Stimulated activated CD4-positive, alpha-beta T cell treated with anti-CD3 and anti-CD28 coated beads, Interleukin-15, amount 100 ng/mL, for 48 hours (primary cell): Measurements from ENCODE around the gene ACSF3.
A peak's percentile ranks its signal among the peaks of the same experiment; 100 is the strongest.

Experiments
- DNase-seq, 2 donors: peaks; one replicate each; pipeline ENCODE4 v3.0.0-alpha.2; 2020; ENCODE audit warnings: low read depth in 2 of 2

The ACSF3 gene

DNA sequence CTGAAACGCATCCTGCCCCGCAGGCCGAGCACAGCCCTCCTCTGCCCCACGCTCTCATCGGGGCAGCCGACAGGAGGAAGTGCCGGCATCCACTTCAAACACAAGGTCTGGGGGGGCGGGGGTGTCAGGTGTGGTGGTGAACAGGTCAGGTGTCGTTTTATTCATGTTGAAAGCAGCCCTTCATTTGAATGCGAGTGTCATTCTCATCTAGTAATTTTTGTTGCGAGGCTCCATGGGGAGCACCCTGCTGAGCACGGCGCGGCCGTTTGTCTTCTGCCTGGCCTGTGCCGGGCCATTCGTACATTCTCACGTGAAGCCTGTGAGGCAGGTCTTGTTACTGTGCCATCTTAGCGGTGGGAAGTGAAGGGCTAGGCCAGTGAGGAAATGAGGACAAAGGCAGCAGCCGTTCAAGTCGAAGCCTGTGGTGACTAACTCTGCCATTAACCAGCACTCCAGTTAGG, 1.9 kb downstream of the ACSF3 start:
- DNase-seq, result no peak

DNA sequence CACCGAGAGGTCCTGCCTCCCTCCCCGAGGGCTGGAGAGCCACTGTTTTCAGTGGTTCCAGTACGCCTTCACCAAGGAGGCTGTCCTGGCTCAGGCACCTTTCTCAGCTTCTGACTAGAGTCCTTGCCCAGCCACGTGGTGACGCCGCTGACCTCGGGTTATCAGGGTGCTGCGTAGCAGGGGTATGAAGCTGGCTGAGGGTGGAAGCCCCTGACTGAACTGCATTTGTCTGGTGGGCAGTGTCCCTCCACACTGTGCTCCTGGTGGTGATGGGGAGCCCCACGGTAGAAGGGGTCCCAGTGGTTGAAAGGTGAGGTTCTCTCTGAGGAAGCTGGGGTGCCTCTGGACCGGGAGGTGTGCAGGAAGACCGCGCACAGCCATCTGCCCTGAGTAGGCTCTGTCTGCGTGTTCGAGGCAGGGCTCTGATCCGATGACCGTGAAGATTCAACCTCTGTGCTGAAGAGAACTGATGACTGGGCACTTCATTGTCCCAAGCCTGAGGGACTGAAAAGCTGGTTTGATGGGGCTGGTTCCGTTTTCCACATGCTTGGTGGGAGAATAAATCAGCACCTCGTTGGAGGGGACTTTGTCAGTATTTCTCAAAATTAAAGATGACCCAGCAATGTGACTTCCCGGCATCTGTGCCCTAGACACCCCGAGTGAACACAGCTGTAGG, 2.5 kb downstream of the ACSF3 start:
- no peak for DNase-seq

DNA sequence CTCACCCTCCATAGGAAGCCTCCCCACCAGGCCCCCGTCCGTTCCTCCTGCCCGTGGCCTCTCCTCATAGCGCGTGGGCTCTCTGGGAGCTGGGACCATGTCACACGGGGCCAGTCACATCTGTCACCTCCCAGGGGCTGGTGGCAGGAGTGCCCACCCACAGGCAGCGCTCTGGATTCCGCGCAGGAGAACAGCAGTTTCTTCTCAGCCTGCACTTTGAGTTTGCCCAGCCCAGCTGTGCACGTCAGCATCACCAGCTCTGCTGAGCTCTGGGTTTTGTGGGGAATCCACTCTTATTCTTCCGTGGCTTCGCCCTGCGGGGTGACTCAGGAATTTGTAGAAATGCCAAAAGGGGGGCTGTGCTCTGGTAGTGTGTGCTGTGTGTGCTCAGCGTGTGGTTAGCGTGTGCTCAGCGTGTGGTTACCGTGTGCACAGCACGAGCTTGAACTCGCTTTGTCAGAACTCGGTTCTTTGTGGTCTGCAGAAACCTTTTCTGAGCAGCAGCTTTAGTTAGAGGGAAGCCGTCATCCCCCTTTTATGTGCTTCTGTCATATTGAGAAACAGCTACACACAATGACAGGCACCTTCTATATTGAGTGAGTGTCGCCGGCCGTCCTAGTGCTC, 3.2 kb downstream of the ACSF3 start:
- DNase-seq, result peak; percentile 65 to 79

DNA sequence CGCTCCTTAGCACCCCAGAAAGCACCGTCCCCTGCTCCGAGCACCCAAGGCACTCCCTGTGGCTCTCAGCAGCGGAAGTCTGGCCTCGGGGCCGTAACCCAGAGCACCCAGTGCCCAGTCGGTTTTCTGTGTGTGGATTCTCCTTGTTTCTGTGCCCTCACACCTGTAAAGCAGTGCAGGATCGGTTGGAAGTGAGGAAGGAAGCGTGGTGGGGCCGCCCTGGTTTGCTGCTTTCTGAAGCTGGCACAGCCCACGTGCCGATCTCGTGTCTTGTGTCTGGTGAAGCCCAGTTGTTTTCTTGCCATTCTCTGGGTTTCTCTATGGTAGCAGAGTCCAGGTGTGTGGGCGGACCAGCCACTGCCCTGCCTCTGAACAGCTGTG, 3.7 kb downstream of the ACSF3 start:
- DNase-seq, result no peak

DNA sequence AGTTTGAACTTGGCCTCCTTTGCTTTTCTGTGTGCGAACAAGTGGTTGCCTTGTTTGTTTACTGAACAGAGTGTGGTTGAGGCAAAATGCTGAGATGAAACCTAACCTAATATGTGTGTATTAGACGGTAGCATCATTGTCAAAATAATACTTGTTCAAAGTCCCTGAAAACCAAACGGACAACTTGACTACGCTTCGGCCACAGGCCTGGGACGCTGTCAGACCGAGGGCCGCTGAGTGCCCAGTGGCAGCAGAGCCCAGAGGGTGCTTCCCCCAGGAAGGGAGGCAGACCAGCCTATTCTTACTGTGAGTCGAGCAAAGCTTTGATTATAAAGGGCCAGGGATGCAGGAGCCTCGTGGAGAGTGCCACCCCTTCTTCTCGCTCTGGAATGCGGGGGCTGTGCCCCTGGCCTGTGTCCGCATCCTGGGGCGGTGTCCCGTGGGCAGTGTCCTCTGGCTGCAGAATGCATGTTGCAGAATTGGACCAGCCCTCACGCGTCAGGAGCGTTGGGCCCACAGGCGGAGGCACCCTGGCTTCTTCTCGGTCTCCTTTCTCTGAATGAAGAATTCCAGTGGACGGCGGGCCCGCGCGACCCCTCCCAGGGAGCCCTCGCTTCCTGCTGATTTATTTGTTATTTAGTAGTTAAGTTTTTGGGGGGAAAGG, 5.2 kb downstream of the ACSF3 start:
- no peak for DNase-seq

DNA sequence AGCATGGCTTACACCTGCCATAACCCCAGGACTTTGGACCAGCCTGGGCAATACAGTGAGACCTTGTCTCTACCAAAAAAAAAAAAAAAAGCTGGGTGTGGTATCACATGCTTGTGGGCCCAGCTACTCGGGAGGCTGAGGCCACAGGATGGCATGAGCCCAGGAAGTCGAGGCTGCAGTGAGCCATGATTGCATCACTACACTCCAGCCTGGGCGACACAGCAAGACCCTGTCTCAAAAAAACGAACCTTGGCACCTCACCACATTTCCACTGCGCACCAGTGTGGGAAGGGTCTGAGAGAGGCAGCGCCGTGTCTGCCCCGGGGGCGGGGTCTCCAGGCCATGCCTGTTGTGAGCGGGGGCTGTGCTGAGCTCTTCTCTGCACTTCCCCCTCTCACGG, 6.3 kb downstream of the ACSF3 start:
- DNase-seq, result no peak

DNA sequence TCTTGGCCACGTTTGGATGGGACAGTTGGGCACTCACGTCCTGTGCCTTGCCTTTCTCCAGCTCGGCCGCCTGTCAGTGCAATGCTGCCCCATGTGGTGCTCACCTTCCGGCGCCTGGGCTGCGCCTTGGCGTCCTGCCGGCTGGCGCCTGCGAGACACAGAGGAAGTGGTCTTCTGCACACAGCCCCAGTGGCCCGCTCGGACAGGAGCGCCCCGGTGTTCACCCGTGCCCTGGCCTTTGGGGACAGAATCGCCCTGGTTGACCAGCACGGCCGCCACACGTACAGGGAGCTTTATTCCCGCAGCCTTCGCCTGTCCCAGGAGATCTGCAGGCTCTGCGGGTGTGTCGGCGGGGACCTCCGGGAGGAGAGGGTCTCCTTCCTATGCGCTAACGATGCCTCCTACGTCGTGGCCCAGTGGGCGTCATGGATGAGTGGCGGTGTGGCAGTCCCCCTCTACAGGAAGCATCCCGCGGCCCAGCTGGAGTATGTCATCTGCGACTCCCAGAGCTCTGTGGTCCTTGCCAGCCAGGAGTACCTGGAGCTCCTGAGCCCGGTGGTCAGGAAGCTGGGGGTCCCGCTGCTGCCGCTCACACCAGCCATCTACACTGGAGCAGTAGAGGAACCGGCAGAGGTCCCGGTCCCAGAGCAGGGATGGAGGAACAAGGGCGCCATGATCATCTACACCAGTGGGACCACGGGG, 7.1 kb downstream of the ACSF3 start:
- no peak for DNase-seq

DNA sequence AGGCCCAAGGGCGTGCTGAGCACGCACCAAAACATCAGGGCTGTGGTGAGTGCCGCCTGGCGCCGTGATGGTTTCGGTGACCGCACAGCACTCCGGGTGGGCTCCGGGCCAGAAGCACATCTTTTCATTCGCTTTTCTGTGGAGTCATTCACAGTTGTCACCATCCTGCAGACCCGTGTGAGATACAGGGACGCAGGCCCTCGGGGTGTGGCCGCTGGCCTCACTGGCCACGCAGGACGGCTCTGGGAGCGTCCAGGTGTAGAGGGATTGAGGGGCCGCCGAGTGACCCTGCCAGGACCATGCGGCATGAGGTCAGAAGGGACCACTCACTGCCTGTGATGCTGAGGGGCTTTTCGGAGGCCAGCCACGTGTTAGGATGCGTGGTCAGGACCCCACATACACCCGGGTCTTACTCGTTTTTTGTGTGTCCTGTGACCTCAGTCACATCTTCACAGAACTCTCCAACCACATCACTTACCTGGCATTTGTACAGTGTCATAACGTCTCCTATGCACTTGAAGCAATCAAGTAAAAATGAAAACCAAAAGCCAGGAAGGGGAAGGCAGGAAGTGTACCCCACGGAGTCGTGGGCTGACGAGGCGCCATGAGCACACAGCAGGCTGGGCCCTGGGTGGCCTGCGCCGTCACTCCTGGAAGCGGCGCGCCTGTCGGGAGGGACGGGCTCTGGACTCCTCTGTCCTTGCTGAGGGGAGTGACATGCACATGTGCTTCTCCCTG, 7.8 kb downstream of the ACSF3 start:
- DNase-seq, result no peak

DNA sequence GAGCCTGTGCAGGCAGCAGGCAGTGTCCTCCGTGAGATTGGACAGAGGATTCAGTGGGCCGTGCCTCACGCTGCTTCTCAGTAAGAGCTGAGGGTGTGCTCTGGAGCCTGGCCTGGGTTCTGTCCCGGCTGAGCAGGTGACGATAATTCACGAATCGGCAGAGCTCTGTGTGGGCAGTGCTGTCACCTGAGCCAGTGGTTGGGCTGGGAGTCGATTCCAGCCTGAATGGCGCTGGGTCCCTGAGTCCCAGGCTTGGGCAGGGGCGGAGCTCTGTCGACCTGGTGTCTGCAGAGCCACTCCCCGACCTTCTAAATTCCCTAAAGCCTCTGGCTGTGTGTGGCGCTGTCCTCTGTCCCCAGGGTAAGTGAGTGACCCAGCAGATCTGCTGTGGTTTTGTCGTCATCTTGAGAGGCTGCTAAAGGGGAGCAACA, 8.4 kb downstream of the ACSF3 start:
- DNase-seq, result no peak

DNA sequence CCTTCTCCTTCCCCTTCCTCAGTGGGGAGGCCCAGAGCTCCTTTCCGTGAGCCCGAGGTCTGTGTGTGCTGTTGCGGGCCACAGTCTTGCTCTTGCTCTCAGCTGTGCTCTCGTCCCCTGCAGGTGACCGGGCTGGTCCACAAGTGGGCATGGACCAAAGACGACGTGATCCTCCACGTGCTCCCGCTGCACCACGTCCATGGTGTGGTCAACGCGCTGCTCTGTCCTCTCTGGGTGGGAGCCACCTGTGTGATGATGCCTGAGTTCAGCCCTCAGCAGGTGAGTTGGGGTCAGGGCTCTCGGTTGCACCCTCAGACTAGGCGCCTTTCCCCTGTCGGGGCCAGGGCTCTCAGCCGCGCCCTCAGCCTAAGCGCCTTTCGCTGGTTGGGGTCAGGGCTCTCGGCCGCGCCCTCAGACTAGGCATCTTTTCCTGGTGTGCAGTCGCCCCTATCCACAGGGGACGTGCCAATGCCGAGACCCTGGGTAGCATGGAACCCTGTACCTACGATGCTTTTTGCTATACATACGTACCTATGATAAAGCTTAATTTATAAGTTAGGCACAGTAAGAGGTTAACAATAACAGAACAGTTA, 8.9 kb downstream of the ACSF3 start:
- DNase-seq, result no peak

DNA sequence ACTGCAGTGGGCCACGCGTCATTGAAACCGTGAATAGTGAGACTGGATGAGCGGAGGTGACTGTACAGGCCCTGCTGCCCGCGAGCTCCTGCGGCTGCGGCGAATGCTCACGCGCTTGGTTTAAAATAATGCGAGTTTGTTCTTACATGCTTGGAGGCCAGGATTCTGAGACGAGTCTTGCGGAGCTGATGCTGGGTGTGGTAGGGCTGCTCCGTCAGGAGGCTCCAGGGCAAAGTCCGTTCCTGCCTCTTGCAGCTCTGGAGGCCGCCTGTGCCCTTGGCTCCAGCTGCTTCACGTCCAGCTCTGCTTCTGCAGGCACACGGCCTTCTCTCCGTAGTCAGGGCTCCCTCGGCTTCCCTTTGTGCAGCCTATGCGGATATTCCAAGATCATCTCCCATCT, 9.5 kb downstream of the ACSF3 start:
- DNase-seq, result no peak

DNA sequence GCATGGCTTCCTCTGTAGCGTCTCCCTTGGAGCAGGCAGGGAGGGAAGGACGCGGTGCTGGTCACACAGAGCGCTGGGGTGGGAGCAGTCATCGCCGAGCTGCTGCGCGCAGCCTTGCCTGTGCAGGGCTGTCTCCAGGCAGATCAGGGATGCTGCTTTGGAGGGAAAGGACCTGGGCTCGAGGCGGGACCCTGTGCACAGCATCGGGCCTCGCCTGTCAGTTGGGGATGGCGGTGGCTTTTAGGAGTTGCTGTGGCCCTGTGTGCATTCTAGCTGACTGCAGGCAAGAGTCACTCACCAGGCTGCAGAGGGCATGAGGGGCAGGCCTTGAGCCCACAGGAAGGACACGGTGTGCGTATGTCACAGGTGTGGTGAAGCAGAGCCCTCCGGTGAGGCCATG, 10.1 kb downstream of the ACSF3 start:
- no peak for DNase-seq

DNA sequence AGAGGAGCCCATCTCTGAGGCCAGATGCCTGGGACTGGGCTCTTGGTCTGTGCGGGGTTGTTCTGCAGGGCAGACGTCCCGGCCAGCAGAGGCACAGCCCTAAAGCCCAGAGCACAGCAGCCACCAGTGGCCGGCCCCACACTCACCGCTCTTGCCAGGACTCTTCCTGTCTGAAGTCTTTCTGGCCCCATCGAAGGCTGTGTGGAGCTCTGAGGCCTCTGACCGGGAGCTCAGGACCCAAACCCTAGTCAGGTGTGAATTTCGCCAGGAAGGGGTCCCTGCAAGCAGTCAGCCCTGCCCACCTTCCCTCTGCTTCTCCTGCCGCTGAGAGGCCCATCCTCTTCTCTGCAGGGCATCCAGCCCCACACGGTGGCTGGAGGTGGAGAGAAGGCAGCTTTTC, 10.7 kb downstream of the ACSF3 start:
- no peak for DNase-seq

DNA sequence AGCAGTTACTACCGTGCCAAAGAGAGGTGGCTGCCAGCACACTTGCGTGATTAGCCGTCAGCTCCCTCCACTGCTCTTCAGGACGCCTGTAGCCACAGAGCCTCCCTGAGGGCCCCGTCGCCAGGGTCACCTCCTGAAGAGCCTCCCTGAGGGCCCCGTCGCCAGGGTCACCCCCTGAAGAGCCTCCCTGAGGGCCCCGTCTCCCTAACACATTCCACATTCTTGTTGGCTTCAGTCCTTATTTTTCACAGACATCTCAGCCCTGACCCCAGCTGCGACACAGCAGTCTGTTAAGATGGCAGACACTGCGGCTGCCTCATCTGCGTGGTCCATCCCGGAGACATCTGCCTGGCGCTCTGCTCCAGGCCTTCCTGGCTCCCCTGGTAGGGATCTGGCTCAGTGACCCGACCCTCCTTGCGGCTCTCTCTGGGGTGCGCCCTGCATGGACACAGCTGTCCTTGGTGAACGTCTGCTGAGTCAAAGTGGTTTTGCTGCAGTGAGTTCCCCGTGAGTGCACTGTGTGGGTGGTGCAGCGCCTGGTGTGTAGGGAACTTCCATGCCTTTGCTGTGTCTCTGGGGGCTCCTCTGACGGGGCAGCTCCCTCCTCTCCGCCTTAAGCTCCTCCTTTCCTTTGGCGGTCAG, 11.4 kb downstream of the ACSF3 start:
- no peak for DNase-seq

DNA sequence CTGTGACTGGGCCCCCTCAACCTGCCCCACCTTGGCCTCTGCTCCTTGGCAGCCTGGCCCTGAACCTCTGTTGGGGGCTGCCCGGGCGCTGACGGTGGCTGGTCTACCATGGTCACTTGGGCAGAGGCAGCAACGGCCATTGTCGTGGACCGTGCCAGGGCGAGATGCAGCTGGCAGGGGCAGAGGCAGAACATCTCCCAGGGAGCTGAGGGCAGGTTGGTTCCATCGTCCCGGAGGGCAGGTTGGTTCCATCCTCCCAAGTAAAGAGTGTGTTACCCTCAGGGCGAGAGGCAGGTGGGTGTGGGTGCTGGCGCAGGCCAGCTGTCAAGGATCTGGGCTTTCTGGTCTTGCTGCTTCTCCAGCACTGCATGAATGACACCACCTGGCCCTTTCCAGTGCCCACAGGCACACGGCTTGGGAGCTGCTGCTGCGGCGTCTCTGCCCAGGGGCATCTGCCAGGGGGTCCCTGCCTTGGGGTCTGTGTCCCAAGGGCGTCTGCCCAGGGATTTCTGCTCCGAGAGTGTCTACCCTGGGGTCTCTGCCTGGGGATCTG, 12.0 kb downstream of the ACSF3 start:
- no peak for DNase-seq

DNA sequence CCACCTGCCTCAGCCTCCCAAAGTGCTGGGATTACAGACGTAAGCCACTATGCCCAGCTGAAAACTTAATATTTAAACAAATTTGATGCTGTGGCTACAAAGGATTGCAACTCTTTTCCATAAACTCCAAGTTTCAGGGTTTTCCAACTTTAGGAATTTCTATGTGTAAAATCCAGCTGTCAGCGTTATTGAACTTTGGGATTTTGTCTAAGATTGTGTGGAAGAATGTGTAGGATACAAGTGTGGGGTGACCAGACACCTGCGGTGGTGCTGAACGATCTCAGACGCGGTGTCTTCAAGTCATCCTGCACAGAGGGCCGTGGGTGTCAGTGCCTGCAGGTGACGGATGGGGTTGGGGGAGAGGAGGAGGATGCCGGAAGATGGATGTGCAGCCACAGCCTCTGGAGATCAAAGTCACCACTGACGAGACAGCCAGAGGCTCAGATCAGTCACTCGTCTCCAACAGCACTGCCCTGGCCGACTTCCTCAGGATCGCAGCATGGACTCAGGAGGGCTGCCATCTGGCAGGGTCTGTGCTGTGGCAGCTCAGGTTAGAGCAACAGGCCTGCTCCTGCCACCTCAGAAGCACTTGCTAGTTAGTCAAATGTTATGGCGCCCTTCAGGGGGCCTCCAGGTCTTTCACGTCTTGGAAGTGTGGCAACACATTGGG, 13.0 kb downstream of the ACSF3 start:
- no peak for DNase-seq

DNA sequence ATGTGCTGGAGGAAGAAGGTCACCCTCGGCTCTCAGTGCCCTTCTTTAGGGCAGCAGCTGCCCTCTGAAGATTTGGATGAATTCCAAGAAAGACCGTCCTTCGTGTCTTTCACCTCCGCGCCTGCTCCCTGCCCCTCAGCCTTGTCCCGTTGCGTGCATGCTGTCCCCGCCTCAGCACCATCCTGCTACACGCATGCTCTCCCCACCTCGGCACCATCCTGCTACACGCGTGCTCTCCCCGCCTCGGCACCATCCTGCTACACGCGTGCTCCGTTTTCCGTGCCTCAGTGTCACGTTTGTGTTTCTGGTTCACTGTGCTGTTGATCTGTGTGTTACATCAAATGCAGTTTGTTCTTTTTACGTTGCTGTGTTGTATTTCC, 13.5 kb downstream of the ACSF3 start:
- no peak for DNase-seq

DNA sequence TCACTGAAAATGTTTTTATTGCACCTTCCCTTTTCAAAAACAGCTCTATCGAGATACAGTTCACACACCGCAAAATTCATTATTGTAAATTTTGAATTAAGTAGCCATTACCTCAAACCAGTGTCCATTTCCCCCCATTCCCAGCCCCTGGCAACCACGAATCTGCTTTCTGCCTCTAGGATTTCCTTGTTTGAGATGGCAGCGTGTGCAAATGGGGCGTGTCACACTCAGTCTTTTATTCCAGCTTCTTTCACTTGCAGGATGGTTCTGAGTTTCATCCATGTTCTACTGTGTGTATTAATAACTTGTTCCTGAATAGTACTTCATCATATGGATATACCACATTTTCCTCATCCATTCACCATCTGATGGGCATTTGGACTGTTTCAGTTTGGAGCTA, 14.8 kb downstream of the ACSF3 start:
- DNase-seq, result no peak

DNA sequence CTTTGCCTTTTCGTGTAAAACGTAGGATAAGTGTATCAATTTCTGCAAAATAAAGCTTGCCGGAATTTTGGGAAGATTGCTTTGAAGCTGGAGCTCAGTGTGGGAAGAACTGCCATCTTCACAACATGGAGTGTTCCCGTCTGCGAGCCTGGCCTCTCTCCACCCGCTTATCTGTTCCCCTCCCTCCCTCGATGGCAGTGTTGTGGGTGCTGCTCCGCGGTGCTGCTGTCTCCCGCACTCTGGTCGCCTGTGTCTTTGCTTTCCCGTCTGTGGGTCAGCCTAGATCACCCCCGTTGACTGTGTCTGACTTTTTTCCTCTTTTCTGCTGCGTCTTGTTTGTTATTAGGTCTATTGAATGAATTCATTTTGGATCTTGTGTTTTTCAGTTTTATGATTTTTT, 17.0 kb downstream of the ACSF3 start:
- no peak for DNase-seq

DNA sequence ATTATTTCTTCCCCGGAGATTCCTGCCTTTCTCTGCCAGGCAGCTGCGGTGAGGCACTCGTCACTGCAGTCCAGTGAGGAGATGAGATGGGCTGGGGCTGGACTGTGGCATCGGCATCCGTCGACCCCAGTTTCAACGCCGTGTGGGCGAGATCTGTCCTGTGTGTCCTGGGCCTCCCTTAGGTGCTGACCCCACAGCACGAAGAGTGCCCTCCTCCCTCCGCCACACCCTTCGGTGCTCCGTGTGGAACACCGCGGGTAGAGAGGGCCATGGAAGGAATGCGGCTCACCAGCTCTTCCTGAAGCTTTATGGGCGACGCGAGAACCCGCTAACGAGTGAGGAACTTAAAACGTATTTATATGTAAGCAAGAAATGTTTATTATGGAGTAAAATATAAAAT, 17.6 kb downstream of the ACSF3 start:
- no peak for DNase-seq
